ENCODE data around the gene POLRMT. TPM values are rescaled to one million over a fixed set of nuclear protein-coding genes. Genes with fewer than 3 reads are reported as not detected.
"Not testable (repeated sequence)": the region's sequence is repeated elsewhere in the genome, so short reads cannot be mapped to it uniquely, and the experiment has no call there.

Gene POLRMT
- total and polyA plus RNA-seq, 4 donors: 10.1 to 76.6 (median 26.6) TPM

DNA sequence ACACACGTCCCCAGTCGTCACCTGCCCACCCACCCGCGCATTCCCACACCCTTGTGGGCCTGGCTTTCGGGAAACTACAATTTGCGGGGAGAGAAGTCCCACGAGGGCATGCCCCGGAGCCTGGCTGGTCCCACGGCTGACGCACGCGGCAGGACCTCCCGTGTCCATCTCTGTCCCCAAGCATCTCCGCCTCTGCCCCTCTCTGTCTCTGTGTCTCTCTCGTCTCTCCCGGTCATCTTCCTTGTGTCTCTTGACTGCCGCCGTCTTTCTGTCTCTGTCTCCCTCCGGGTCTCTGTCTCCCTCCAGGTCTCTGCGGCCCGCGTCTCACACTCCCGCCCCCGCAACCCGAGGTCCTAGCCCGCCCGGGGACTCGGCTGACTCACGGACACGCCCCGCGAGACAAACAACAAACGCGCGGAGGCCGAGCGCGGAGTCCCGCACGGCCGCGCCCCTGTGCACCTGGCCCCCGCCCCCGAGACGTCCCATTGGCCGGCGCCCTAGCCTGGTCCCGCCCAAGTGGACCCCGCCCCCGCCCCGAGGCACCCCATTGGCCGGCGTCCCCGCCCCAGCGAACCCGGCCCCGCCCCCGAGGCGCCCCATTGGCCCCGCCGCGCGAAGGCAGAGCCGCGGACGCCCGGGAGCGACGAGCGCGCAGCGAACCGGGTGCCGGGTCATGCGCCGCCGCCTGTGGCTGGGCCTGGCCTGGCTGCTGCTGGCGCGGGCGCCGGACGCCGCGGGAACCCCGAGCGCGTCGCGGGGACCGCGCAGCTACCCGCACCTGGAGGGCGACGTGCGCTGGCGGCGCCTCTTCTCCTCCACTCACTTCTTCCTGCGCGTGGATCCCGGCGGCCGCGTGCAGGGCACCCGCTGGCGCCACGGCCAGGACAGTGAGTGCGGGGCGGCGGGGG, 6.2 kb upstream of the POLRMT start, which contains the start of gene FGF22:
TSS of gene FGF22 (plus strand) at position 627 of the 908 bp plus-strand sequence. CDS start at position 674, 47 bp downstream.
- intact Hi-C loops (cut with DNase I): no loop called here

DNA sequence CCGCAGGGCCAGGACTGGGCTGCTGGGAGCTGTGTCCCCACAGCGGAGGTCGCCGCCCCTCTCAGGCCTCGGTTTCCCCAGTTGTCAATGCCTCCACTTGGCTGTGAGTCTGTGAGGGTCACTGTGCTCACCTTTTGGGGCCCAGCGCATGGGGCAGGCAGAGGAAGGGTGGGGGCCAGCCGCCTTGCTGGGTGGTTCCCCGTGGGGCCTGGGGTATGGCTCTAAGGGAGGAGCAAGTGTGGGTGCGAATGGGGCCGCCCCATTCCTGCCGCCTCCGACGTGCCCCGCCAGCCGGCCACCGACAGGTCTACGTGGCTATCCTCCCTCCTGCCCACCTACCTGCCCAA, 5.5 kb upstream of the POLRMT start:
- H3K27ac ChIP-seq (ENCODE audit: low read depth in 1 of 2, low read length in 2 of 2): no peak overlapping the region
- H3K9me3 ChIP-seq (ENCODE audit: control insufficient read depth, low read length): no peaks in the 10 kb centered on the region
- H3K4me3 ChIP-seq (ENCODE audit: low read length in 2 of 2): no peak overlapping the region
- ATAC-seq (ENCODE audit: low FRiP score) (no peak), DNase-seq (no peak)
- WGBS, 2 donors: 66 to 68% methylated on average over 16 to 17 of the region's 17 CpGs
- H3K27me3 ChIP-seq (ENCODE audit: control insufficient read depth in 1 of 2, insufficient read depth in 2 of 2, low read length in 1 of 2): no peaks in the 10 kb centered on the region
- intact Hi-C loops (cut with DNase I): no loop called here
- no peaks in the 10 kb centered on the region for H3K36me3 ChIP-seq (ENCODE audit: control insufficient read depth in 1 of 2, insufficient read depth in 2 of 2, low read length in 1 of 2)
- no peaks in the 10 kb centered on the region for H3K4me1 ChIP-seq (ENCODE audit: control insufficient read depth in 1 of 2, insufficient read depth in 2 of 2, low read length in 2 of 2)

More for the DNA sequence above, 6.2 kb upstream of the POLRMT start, which contains the start of gene FGF22:
- no peaks in the 10 kb centered on the region for H3K9me3 ChIP-seq (ENCODE audit: control insufficient read depth, low read length)
- H3K36me3 ChIP-seq (ENCODE audit: control insufficient read depth in 1 of 2, insufficient read depth in 2 of 2, low read length in 1 of 2): no peaks in the 10 kb centered on the region
- 4 to 6% methylated on average over 56 to 109 of the region's 109 CpGs for WGBS, 2 donors
- peak within 1 kb of the TSS; percentile 11 to 19 for H3K4me3 ChIP-seq (ENCODE audit: low read length in 2 of 2)
- ATAC-seq (ENCODE audit: low FRiP score): peak; percentile 94
- H3K27ac ChIP-seq (ENCODE audit: low read depth in 1 of 2, low read length in 2 of 2): no peak within 1 kb of the TSS
- peak; percentile 95 to 98 for DNase-seq
- no peaks in the 10 kb centered on the region for H3K27me3 ChIP-seq (ENCODE audit: control insufficient read depth in 1 of 2, insufficient read depth in 2 of 2, low read length in 1 of 2)
- H3K4me1 ChIP-seq (ENCODE audit: control insufficient read depth in 1 of 2, insufficient read depth in 2 of 2, low read length in 2 of 2): no peaks in the 10 kb centered on the region

DNA sequence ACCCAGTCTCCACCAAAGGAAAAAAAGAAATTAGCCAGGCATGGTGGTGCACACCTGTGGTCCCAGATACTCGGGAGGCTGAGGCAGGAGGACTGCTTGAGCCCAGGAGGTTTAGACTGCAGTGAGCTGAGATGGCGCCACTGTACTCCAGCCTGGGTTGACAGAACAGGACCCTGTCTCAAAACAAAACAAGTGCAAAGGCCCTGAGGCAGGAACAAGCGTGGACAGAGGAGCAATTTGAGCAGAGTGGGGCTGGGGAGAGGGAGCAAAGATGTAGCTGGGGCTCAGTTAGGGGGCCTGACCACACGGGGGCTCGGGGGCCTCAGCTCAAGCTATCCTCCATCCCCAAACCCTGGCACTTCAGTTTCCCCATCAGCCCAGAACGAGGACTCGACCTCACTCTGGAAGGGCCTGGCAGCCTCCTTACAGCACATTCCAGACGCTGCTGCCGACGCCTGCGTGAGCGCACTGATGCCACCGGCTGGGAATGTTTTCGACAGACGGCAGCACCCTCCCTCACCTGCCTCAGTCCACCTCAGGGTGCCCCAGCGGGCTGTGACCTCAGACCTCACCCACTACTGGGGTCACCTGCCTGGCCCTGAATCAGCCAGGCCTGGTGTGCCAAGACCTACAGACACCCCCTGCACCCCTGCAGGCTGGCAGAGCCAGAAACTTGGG, 1.8 kb upstream of the POLRMT start:
- WGBS, 2 donors: 70 to 71% methylated on average over 16 of the region's 16 CpGs
- ATAC-seq (ENCODE audit: low FRiP score) (no peak), DNase-seq (no peak)
- intact Hi-C loops (cut with DNase I): no loop called here
- H3K4me1 ChIP-seq (ENCODE audit: control insufficient read depth in 1 of 2, insufficient read depth in 2 of 2, low read length in 2 of 2): no peaks in the 10 kb centered on the region
- H3K27ac ChIP-seq (ENCODE audit: low read depth in 1 of 2, low read length in 2 of 2): no peak overlapping the region
- H3K36me3 ChIP-seq (ENCODE audit: control insufficient read depth in 1 of 2, insufficient read depth in 2 of 2, low read length in 1 of 2): no peaks in the 10 kb centered on the region
- H3K9me3 ChIP-seq (ENCODE audit: control insufficient read depth, low read length): no peaks in the 10 kb centered on the region
- no peaks in the 10 kb centered on the region for H3K27me3 ChIP-seq (ENCODE audit: control insufficient read depth in 1 of 2, insufficient read depth in 2 of 2, low read length in 1 of 2)
- no peak overlapping the region for H3K4me3 ChIP-seq (ENCODE audit: low read length in 2 of 2)

DNA sequence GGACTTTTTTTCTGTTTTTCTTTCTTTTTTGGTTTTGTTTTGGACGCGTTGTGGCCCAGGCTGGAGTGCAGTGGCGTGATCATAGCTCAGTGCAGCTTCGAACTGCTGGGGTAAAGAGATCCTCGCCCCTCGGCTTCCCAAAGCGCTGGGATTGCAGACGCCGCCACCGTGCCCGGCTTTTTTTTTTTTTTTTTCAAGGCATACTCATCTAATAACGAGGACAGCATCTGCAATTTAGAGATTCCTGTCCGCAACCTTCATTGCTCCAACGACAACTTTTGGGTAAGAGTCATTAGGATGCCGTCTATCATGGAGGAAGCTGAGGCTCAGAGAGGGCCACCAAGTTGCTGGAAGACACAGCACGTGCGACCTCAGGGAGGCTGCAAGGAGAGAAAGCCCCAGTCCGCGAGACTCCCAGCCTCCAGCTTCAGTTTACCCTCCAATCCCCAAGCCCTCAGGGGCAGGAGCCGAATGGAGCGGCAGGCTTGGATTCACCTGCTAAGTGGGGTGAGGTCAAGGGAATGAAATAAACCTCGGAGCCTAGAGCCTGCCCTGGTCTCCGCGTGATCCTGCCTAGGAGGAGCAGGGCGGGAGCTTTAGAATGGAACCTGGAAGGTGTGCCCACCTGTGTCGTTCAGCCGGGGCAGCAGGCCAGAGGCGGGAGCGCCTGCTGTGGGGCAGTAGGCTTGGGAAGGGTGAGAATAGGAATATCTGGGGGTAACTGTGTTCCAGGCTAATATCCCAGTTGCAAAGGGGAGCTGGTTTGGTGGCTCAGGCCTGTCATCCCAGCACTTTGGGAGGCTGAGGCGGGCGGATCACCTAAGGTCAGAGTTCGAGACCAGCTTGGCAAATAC, 676 bp upstream of the POLRMT start:
- H3K4me1 ChIP-seq (ENCODE audit: control insufficient read depth in 1 of 2, insufficient read depth in 2 of 2, low read length in 2 of 2): no peaks in the 10 kb centered on the region
- H3K27ac ChIP-seq (ENCODE audit: low read depth in 1 of 2, low read length in 2 of 2): no peak overlapping the region
- no peaks in the 10 kb centered on the region for H3K27me3 ChIP-seq (ENCODE audit: control insufficient read depth in 1 of 2, insufficient read depth in 2 of 2, low read length in 1 of 2)
- peaks cover 0 to 2% of the 10 kb centered on the region in 2 donors for H3K36me3 ChIP-seq (ENCODE audit: control insufficient read depth in 1 of 2, insufficient read depth in 2 of 2, low read length in 1 of 2)
- DNase-seq (no peak), ATAC-seq (ENCODE audit: low FRiP score) (no peak)
- H3K9me3 ChIP-seq (ENCODE audit: control insufficient read depth, low read length): no peaks in the 10 kb centered on the region
- intact Hi-C loops (cut with DNase I): no loop called here
- WGBS, 2 donors: 24% methylated on average over 32 of the region's 32 CpGs
- peak overlapping the region; percentile 27 to 32 for H3K4me3 ChIP-seq (ENCODE audit: low read length in 2 of 2)

DNA sequence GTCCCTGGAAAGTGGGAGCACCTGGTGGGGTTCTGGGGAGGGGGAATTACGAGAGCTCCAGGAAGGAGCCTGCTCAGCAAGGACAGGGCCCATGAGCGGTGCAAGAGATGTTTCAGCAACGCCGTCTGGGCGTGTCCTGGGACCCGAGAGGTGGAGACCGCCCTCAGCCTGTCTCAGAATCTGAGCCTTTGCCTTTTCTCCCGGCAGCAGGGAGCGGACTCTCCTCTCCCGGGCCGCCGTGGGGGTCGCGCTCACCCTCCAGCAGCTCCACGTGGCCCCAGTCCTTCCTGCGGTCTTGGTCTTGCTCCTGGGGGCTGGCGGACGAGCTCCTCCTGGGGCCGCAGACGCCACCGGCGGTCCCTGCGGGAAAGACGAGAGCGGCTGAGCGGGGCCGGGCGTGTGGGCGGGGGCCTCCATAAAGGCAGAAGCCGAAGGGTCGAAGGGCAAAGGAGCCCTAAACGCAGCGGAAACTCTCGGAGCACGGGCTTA, 714 bp downstream of the POLRMT start:
- no peak for ATAC-seq (ENCODE audit: low FRiP score)
- Histone ChIP-seq H3K27me3 (ENCODE audit: control insufficient read depth in 1 of 2, insufficient read depth in 2 of 2, low read length in 1 of 2) (no peaks in the 10 kb centered on the region), H3K9me3 (ENCODE audit: control insufficient read depth, low read length) (no peaks in the 10 kb centered on the region), H3K4me3 (ENCODE audit: low read length in 2 of 2) (peak overlapping the region; percentile 67 to 72), H3K36me3 (ENCODE audit: control insufficient read depth in 1 of 2, insufficient read depth in 2 of 2, low read length in 1 of 2) (peaks cover 0 to 2% of the 10 kb centered on the region in 2 donors), H3K27ac (ENCODE audit: low read depth in 1 of 2, low read length in 2 of 2) (no peak overlapping the region), H3K4me1 (ENCODE audit: control insufficient read depth in 1 of 2, insufficient read depth in 2 of 2, low read length in 2 of 2) (no peaks in the 10 kb centered on the region)
- intact Hi-C loops (cut with DNase I): no loop called here
- no peak for DNase-seq
- WGBS, 2 donors: 5 to 6% methylated on average over 28 to 35 of the region's 35 CpGs

DNA sequence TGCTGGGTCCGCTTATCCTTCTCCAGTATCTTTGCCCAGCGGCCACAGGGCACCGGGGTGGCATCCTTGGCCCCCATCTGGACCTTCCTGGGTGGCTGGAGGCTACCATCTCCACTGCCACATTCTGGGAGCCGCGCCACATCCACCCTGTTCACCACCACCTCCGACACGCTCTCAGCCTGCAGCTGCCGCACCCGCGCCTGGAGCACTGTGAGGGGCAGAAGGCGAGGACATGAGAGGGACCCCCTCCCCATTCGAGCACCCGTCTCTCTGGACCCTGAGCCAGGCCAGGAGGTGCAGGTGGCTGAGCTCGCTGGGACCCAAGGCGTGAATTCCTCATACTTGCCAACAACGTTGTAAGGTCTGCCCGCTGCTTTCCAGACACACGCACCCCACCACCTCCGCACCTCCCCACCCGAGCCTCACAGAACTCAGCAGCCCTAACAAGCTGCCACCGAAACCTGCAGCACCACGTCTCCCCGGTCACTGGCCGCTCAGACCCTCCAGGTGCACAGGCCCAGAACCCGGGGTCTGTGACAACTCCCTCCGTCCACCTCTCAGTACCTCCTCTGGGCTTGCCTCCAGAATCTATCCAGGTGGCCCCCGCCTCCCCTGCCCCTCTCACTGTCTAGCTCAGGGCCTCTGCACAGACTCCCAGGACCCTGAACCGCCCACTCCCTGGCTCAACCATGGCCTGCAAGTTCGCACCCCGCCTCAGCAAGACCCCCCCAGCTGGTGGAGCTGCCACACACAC, 3.2 kb downstream of the POLRMT start:
- intact Hi-C loops (cut with DNase I): no loop called here
- Histone ChIP-seq H3K4me3 (ENCODE audit: low read length in 2 of 2) (no peak overlapping the region), H3K4me1 (ENCODE audit: control insufficient read depth in 1 of 2, insufficient read depth in 2 of 2, low read length in 2 of 2) (no peaks in the 10 kb centered on the region), H3K36me3 (ENCODE audit: control insufficient read depth in 1 of 2, insufficient read depth in 2 of 2, low read length in 1 of 2) (peaks cover 0 to 2% of the 10 kb centered on the region in 2 donors), H3K27me3 (ENCODE audit: control insufficient read depth in 1 of 2, insufficient read depth in 2 of 2, low read length in 1 of 2) (no peaks in the 10 kb centered on the region), H3K9me3 (ENCODE audit: control insufficient read depth, low read length) (no peaks in the 10 kb centered on the region), H3K27ac (ENCODE audit: low read depth in 1 of 2, low read length in 2 of 2) (no peak overlapping the region)
- WGBS, 2 donors: 92 to 93% methylated on average over 30 of the region's 30 CpGs
- DNase-seq (no peak), ATAC-seq (ENCODE audit: low FRiP score) (no peak)

DNA sequence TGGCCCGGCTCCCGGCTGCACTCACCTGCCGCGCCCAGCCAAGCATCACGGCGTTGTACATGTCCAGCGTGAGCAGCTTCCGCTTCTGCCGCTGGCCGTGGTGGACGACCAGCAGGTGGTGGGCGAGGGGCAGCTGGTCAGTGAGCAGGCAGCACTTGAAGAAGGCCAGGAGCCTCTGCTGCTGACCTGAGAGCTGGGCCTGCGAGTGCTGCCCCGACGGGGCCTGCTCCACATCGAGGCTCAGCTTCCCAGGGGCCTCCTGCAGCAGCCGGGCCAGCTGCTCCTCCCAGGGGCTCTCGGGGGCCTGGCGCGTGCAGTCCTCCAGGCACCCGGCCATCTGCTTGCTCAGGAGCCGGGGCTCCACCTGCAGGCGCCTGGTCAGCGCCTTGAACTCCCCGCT, 3.8 kb downstream of the POLRMT start:
- H3K36me3 ChIP-seq (ENCODE audit: control insufficient read depth in 1 of 2, insufficient read depth in 2 of 2, low read length in 1 of 2); H3K4me1 ChIP-seq (ENCODE audit: control insufficient read depth in 1 of 2, insufficient read depth in 2 of 2, low read length in 2 of 2); H3K27ac ChIP-seq (ENCODE audit: low read depth in 1 of 2, low read length in 2 of 2); intact Hi-C loops (cut with DNase I); H3K9me3 ChIP-seq (ENCODE audit: control insufficient read depth, low read length); H3K4me3 ChIP-seq (ENCODE audit: low read length in 2 of 2); H3K27me3 ChIP-seq (ENCODE audit: control insufficient read depth in 1 of 2, insufficient read depth in 2 of 2, low read length in 1 of 2); DNase-seq; ATAC-seq (ENCODE audit: low FRiP score): not testable (repeated sequence)
- 73 to 76% methylated on average over 22 to 25 of the region's 25 CpGs for WGBS, 2 donors

DNA sequence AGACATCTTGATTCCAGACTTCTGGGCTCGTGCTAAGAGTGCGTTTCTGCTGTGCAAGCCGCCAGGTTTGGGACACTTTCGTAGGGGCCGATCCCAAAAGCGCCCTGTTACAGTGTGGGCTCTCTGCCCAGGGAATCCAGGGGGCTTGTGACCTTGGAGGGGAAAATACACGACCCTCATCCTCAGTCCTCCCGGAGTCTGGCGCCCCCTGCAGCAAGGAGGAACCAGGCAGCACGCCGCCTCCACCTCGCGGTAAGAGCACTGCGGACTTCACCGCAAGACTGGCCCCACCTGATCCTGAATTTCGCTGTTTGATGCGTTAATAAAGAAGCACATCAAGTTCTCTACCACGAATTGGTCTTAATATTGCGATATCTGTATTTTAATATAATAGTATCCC, 5.2 kb downstream of the POLRMT start:
- Histone ChIP-seq H3K27ac (ENCODE audit: low read depth in 1 of 2, low read length in 2 of 2) (no peak overlapping the region), H3K4me3 (ENCODE audit: low read length in 2 of 2) (no peak overlapping the region), H3K9me3 (ENCODE audit: control insufficient read depth, low read length) (no peaks in the 10 kb centered on the region), H3K4me1 (ENCODE audit: control insufficient read depth in 1 of 2, insufficient read depth in 2 of 2, low read length in 2 of 2) (no peaks in the 10 kb centered on the region), H3K36me3 (ENCODE audit: control insufficient read depth in 1 of 2, insufficient read depth in 2 of 2, low read length in 1 of 2) (peaks cover 0 to 2% of the 10 kb centered on the region in 2 donors), H3K27me3 (ENCODE audit: control insufficient read depth in 1 of 2, insufficient read depth in 2 of 2, low read length in 1 of 2) (no peaks in the 10 kb centered on the region)
- DNase-seq: no peak
- 88 to 89% methylated on average over 19 of the region's 19 CpGs for WGBS, 2 donors
- ATAC-seq (ENCODE audit: low FRiP score): no peak
- intact Hi-C loops (cut with DNase I): no loop called here
